Fibroblast of villous mesenchyme (primary cell): ENCODE data around the gene NSD1. TPM values are rescaled to one million over a fixed set of nuclear protein-coding genes. Genes with fewer than 3 reads are reported as not detected.

Experiments
- DNase-seq: peaks from one replicate; pipeline ENCODE4 v3.0.0-alpha.2; 2010; ENCODE audit warnings: low read depth
- H3K4me3 ChIP-seq: 2 replicates; pipeline ENCODE4 v1.5.1; 2011; ENCODE audit warnings: low read depth, mild to moderate bottlenecking, low read length
- CTCF ChIP-seq: IDR thresholded peaks from 2 replicates; pipeline ENCODE4 v1.5.1; 2012; ENCODE audit warnings: low read depth, mild to moderate bottlenecking, low read length; ENCODE audit not compliant: insufficient read depth
- total RNA-seq: library from RNA; depleted of rRNA; stranded (reverse); fragments of >200 nt; gene quantifications from 2 replicates; pipeline ENCODE4 v1.2.3, GENCODE V29; 2012

NSD1 gene
- total RNA-seq, 1 donor, result 70.0 TPM

GRCh38 chr5:177094224-177095087 is 39.1 kb upstream of the NSD1 start:
- peak; percentile 96 for DNase-seq
- no peak overlapping the region for H3K4me3 ChIP-seq
- no peak for TF ChIP-seq CTCF

GRCh38 chr5:177095088-177095669 is 38.4 kb upstream of the NSD1 start:
- DNase-seq, result no peak
- H3K4me3 ChIP-seq, result no peak overlapping the region
- TF ChIP-seq CTCF, result no peak

- no peak for TF ChIP-seq CTCF
- H3K4me3 ChIP-seq, result no peak overlapping the region
- DNase-seq, result no peak
These were observed 37.2 kb upstream of the NSD1 start for GRCh38 chr5:177096162-177097015.

GRCh38 chr5:177097016-177097985 is 36.3 kb upstream of the NSD1 start:
- TF ChIP-seq CTCF, result no peak

GRCh38 chr5:177098120-177098469 is 35.5 kb upstream of the NSD1 start:
- DNase-seq, result no peak
- TF ChIP-seq CTCF, result no peak
- H3K4me3 ChIP-seq, result no peak overlapping the region

More at GRCh38 chr5:177097016-177097985, 36.3 kb upstream of the NSD1 start:
- DNase-seq, result no peak
- H3K4me3 ChIP-seq, result no peak overlapping the region

GRCh38 chr5:177098470-177099141 is 35.0 kb upstream of the NSD1 start:
- DNase-seq, result peak; percentile 88
- no peak overlapping the region for H3K4me3 ChIP-seq
- TF ChIP-seq CTCF, result no peak
